Left ventricle myocardium inferior (tissue), 1 donor: ENCODE results near the gene SAP30L. TPM values are rescaled to one million over a fixed set of nuclear protein-coding genes. Genes with fewer than 3 reads are reported as not detected.

Experiments
- DNase-seq: peaks from one replicate; pipeline ENCODE4 v3.0.0-alpha.2; 2020
- H3K27ac ChIP-seq: fragments of 200-600 bp; replicated peaks from 2 replicates; pipeline ENCODE4 v1.8.0; 2021
- H3K27me3 ChIP-seq: fragments of 200-600 bp; 2 replicates; pipeline ENCODE4 v1.8.0; 2021; ENCODE audit warnings: low read depth
- H3K36me3 ChIP-seq: fragments of 200-600 bp; 2 replicates; pipeline ENCODE4 v1.8.0; 2021
- H3K4me1 ChIP-seq: fragments of 200-600 bp; 2 replicates; pipeline ENCODE4 v1.8.0; 2021
- H3K4me3 ChIP-seq: fragments of 200-600 bp; 2 replicates; pipeline ENCODE4 v1.8.0; 2021; ENCODE audit warnings: mild to moderate bottlenecking, moderate library complexity
- H3K9me3 ChIP-seq: fragments of 200-600 bp; replicated peaks from 2 replicates; pipeline ENCODE4 v1.8.0; 2021
- CTCF ChIP-seq: fragments of 200-600 bp; IDR thresholded peaks from 2 replicates; pipeline ENCODE4 v1.8.0; 2021; ENCODE audit warnings: antibody characterized with exemption, mild to moderate bottlenecking, borderline replicate concordance
- intact Hi-C: fragments of 100-400 bp; cut with micrococcal nuclease; formaldehyde crosslinking; loops from one replicate; pipeline ENCODE4 v1.11.0; 2022
- total RNA-seq: library from RNA; stranded (reverse); fragmentation: NEBNext Ultra II Directional; extraction: Animal tissue kit (Norgen Biotek cat#: 25700); gene quantifications from one replicate; pipeline ENCODE4 v1.2.1, GENCODE V29; 2021
- donor health status: DM: no; HTN: yes; CAD: no; lungs with severe emphysema.

The SAP30L gene
- total RNA-seq, 1 donor from 2014 or later, result 31.3 TPM

GRCh38 chr5:154406231-154406630 is 39.6 kb upstream of the SAP30L start:
- Histone ChIP-seq H3K36me3 (peaks cover 17% of the 10 kb centered on the region), H3K4me3 (no peak overlapping the region)
- TF ChIP-seq CTCF, result no peak

GRCh38 chr5:154406826-154407225 is 39.0 kb upstream of the SAP30L start:
- DNase-seq, result no peak
- Histone ChIP-seq H3K36me3 (peaks cover 23% of the 10 kb centered on the region), H3K27ac (no peak overlapping the region), H3K4me1 (peaks cover 11% of the 10 kb centered on the region), H3K9me3 (no peaks in the 10 kb centered on the region), H3K27me3 (no peaks in the 10 kb centered on the region), H3K4me3 (no peak overlapping the region)
- intact Hi-C loops, result loop anchor here (5.0 kb wide), 1 partner anchor 335 kb away; no protein-coding TSS in a partner anchor
- no peak for TF ChIP-seq CTCF

More at GRCh38 chr5:154406231-154406630, 39.6 kb upstream of the SAP30L start:
- Histone ChIP-seq H3K27me3 (no peaks in the 10 kb centered on the region), H3K27ac (no peak overlapping the region), H3K9me3 (no peaks in the 10 kb centered on the region), H3K4me1 (peaks cover 11% of the 10 kb centered on the region)
- no peak for DNase-seq
- intact Hi-C loops, result loop anchor here (5.0 kb wide), 1 partner anchor 334 kb away; no protein-coding TSS in a partner anchor

- no peak for TF ChIP-seq CTCF
- Histone ChIP-seq H3K27me3 (no peaks in the 10 kb centered on the region), H3K4me1 (peaks cover 11% of the 10 kb centered on the region), H3K27ac (no peak overlapping the region), H3K36me3 (peaks cover 23% of the 10 kb centered on the region), H3K4me3 (no peak overlapping the region), H3K9me3 (no peaks in the 10 kb centered on the region)
- no peak for DNase-seq
- intact Hi-C loops, result loop anchor here (5.0 kb wide), 1 partner anchor 337 kb away; no protein-coding TSS in a partner anchor
These were observed 37.0 kb upstream of the SAP30L start for GRCh38 chr5:154408811-154409210.

- intact Hi-C loops, result loop anchor here (5.0 kb wide), 1 partner anchor 337 kb away; no protein-coding TSS in a partner anchor
- DNase-seq, result no peak
- H3K4me1 ChIP-seq, result peaks cover 11% of the 10 kb centered on the region
- no peak overlapping the region for H3K4me3 ChIP-seq
- H3K9me3 ChIP-seq, result no peaks in the 10 kb centered on the region
- no peak overlapping the region for H3K27ac ChIP-seq
- H3K36me3 ChIP-seq, result peaks cover 23% of the 10 kb centered on the region
- no peaks in the 10 kb centered on the region for H3K27me3 ChIP-seq
- no peak for TF ChIP-seq CTCF
These were observed 36.5 kb upstream of the SAP30L start for GRCh38 chr5:154409230-154409840.

GRCh38 chr5:154410008-154410407 is 35.8 kb upstream of the SAP30L start:
- intact Hi-C loops, result no loop called here
- no peak for DNase-seq
- Histone ChIP-seq H3K4me1 (peaks cover 5% of the 10 kb centered on the region), H3K4me3 (no peak overlapping the region), H3K36me3 (peaks cover 23% of the 10 kb centered on the region), H3K27me3 (no peaks in the 10 kb centered on the region), H3K9me3 (no peaks in the 10 kb centered on the region), H3K27ac (no peak overlapping the region)
- no peak for TF ChIP-seq CTCF
